D721Med (cell line): ENCODE measurements around the gene CHST3.
A peak's percentile ranks its signal among the peaks of the same experiment; 100 is the strongest.

Source experiments
- DNase-seq: peaks from one replicate; pipeline ENCODE4 v3.0.0; 2011; ENCODE audit warnings: low spot score; ENCODE audit not compliant: insufficient read length
- FAIRE-seq: peaks from 2 replicates; lab custom pipeline; 2011; peaks lifted over from hg19 to GRCh38; lab: Jason Lieb, UNC
- TF ChIP-seq, protein P1 (sequence below): IDR thresholded peaks from 2 replicates; pipeline ENCODE4 v1.5.1; 2012; ENCODE audit warnings: mild to moderate bottlenecking, control low read depth; ENCODE audit not compliant: insufficient read depth; ENCODE audit errors: missing control alignments

The CHST3 gene

DNA sequence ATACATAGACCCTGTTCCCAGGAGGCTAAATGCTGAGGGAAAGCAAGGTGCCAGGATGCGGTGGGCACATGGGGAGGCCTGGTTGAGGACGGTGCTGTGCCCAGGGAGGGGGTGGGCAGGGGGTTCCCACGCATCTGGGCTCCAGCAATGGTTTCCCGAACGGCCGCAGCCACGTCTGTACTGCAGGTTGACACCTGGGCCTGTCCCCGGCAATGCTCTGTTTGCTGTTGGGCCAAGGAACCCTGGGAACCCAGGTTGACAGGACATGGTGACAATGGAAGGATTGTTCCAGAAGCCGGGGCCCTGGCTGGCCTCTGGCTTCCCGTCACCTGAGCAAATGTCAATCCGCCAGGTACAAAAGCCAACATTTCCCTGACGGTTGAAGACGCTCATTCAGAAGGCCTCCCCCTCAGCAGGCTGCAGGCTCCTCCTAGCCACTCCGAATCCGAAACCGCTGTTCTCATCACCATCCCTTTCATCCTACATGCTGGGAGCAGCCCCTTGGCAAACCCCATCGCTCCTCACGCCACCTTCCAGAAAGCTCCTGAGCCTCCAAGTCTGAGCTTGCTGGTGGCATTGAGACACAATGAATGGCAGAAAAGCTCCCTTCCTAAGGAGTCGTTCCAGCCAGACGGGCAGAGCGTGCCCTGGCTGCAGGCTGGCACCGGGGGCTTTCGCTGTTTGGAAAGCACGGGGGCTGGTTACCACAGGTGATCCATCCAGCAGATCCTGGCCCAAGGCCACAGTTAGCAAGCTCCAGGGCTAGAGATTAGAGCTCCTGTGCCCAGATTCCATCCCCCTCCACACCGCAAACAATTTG is 92.9 kb downstream of the CHST3 start:
- TF ChIP-seq, protein P1, sequence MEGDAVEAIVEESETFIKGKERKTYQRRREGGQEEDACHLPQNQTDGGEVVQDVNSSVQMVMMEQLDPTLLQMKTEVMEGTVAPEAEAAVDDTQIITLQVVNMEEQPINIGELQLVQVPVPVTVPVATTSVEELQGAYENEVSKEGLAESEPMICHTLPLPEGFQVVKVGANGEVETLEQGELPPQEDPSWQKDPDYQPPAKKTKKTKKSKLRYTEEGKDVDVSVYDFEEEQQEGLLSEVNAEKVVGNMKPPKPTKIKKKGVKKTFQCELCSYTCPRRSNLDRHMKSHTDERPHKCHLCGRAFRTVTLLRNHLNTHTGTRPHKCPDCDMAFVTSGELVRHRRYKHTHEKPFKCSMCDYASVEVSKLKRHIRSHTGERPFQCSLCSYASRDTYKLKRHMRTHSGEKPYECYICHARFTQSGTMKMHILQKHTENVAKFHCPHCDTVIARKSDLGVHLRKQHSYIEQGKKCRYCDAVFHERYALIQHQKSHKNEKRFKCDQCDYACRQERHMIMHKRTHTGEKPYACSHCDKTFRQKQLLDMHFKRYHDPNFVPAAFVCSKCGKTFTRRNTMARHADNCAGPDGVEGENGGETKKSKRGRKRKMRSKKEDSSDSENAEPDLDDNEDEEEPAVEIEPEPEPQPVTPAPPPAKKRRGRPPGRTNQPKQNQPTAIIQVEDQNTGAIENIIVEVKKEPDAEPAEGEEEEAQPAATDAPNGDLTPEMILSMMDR: no peak
- DNase-seq (no peak), FAIRE-seq (no peak)

DNA sequence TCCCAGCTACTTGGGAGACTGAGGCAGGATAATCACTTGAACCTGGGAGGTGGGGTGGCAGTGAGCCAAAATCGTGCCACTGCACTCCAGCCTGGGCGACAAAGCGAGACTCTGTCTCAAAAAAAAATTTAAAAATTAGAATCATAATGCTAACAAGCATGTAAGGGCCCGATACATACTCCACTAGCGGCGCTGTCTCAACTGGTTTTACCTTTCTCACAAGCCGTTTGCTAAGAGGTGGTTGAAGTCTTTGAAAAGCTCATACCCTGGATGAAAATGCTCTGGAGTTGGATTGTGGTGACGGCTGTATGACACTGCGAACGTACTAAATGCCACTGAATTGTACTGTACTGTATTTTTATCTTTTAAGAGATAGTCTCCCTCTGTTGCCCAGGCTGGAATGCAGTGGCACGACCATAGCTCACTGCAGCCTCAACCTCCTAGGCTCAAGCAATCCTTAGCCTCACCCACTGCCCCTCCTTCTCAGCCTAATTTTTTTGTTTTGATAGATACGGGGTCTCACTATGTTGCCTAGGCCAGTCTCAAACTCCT is 94.2 kb downstream of the CHST3 start:
- TF ChIP-seq, protein P1: no peak
- DNase-seq (no peak), FAIRE-seq (no peak)

DNA sequence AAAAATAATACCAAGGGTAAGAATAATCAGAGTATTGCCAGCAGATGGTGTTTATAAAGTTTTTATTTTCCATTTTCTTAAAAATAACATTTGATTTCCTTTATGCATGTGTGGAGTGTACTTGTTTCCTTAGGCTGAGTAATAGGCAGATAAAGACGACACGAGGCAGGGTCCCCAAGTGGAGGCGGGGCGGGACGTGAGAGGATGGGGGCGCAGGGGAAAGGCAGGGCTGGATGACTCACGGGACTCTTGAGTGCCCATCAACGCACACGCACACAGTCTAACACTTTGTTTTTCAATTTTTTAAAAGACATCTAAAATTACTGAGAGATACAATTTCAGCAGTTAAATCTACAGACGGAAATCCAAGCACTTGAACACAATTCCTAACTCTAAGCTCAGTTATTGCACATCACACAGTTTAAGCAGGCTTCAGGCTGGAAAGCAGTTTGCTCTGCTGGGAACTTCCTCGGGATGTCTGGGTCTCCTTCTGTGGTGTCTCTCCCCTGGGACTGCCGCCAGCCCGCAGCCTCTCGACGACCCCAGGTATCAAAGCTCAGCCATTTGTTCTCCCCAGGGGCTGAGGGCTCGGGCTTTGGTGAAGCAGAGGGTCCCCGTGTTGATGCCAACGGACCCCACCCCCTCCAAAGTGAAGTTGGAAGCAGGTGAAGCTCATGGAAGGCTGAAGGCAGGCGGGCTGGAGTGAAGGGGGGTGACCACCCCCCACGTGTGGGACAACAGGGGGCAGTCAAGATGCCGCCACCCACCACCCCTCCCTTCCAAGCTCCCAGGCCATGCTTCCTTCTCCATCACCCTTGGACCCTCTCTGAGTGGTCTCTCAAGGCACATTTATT is 95.0 kb downstream of the CHST3 start:
- FAIRE-seq: no peak
- TF ChIP-seq, protein P1: no peak
- DNase-seq: no peak

DNA sequence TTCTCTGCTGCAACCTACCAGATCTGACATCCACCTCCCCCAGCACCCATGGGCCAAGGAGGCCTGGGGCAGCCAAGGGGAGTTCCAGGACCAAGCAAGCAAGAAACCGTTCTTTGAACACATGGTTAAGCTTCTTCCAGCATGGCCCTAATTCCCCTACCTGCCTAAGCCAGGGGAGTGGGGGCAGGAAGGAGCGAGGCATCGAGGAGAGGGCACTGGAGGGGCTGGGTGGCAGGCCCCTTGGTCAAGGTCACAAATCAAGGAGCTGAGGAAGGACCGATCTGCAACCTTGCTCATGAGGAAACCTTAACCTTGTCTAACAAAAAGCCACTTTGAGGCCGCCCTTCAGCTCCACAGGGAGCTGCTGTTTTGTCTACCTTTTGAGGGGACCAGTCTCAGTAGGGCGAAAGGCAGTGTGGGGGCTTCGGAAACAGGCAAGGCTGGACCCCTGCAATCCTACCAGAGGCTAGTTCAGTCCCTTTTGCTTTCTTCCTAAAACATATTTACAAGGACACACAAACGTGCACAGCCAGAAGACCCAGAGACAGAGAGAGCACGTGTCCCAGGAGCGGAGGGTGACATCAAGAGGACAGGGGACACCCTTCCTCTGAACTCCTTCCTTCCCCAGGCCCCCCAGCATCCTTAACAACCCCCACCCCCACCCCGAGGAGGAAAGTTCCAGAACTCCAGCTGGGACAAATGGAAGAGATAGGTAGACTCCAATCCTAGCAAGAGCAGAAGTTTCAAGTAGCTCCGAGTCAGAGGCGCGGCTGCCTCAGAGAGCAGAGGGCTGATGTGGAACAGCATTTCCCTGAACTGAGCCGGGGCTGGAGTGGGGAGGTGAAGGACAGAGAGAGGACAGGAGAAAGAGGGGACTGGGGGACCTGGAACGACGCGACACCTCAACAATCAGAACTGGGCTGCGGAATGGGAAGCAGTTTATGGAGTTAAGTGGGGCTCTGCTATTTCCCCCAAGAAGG is 95.9 kb downstream of the CHST3 start:
- FAIRE-seq (no peak), DNase-seq (no peak)
- TF ChIP-seq, protein P1: no peak

DNA sequence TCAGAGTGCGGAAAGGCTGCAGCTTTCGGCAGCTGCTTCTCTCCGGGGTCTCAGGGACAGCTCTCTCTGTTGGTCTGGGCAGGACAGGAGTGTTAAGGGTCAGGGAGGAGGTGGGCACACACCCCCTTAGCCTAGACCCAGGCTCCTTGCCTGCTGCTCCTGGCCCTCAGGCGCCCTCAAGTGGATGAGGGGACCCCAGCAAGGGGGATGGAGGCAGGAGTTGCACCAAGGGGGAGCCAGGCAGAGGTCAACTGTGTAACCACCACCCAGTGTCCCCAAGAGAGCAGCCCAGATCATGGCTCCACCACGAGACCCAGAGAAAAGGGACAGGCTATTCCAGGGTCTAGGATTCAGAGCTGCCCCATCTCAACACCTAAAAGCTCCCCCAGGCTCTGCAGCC is 97.3 kb downstream of the CHST3 start:
- FAIRE-seq (no peak), DNase-seq (no peak)
- TF ChIP-seq, protein P1: peak; percentile 26

DNA sequence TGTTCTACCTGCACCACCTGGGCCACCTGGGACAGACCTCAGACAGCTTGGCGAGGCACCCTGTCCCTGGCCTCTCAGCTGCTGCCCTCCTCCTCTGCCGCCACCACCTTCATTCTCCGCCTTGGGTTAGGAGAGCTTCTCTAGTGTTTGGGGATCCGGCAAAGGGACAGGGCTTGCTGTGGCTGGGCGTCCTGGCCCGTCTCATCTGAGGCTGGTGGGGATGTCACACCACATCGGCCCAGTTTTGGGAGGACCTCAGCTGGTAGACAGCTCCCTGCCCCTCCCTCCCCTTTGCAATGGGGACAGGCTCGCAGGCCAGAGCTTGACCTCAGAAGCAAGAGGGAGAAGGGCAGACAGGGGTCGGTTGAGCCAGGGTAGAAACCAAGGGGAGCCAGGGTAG is 97.7 kb downstream of the CHST3 start:
- no peak for FAIRE-seq
- no peak for DNase-seq
- TF ChIP-seq, protein P1: no peak
